Fibroblast of pulmonary artery (primary cell): ENCODE results near the gene KIRREL3.

Source experiments
- DNase-seq: peaks from one replicate; pipeline ENCODE4 v3.0.0-alpha.2; 2010; ENCODE audit warnings: low read depth
- H3K4me3 ChIP-seq: replicated peaks from 2 replicates; pipeline ENCODE4 v1.5.1; 2011; ENCODE audit warnings: low read depth, mild to moderate bottlenecking, control low read depth, low read length, moderate library complexity
- TF ChIP-seq, protein P1 (sequence below): IDR thresholded peaks from 2 replicates; pipeline ENCODE4 v1.5.1; 2011; ENCODE audit warnings: mild to moderate bottlenecking, control low read depth, low read length, inconsistent platforms; ENCODE audit errors: missing control alignments

Gene KIRREL3

DNA sequence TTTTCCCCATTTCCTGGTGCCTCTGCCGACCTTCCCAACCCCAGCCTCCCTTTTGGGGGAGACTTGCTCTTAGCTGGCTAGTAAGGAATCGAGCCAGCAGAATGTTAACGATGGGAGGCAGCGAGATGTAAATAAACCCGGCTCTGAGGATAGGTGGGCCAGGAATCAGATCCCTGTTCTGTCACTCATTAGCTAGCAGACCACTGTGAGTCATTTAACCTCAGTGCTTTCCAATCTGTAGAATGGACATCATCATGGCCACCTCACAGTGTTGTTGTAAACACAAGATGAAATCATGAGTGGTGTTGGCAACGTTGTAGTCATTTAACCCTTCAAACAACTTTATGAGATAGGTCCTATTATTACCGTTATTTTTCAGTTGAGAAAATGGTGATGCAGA is 208.6 kb downstream of the KIRREL3 start:
- TF ChIP-seq, protein P1, sequence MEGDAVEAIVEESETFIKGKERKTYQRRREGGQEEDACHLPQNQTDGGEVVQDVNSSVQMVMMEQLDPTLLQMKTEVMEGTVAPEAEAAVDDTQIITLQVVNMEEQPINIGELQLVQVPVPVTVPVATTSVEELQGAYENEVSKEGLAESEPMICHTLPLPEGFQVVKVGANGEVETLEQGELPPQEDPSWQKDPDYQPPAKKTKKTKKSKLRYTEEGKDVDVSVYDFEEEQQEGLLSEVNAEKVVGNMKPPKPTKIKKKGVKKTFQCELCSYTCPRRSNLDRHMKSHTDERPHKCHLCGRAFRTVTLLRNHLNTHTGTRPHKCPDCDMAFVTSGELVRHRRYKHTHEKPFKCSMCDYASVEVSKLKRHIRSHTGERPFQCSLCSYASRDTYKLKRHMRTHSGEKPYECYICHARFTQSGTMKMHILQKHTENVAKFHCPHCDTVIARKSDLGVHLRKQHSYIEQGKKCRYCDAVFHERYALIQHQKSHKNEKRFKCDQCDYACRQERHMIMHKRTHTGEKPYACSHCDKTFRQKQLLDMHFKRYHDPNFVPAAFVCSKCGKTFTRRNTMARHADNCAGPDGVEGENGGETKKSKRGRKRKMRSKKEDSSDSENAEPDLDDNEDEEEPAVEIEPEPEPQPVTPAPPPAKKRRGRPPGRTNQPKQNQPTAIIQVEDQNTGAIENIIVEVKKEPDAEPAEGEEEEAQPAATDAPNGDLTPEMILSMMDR = no peak
- DNase-seq = no peak
- H3K4me3 ChIP-seq = no peak overlapping the region

DNA sequence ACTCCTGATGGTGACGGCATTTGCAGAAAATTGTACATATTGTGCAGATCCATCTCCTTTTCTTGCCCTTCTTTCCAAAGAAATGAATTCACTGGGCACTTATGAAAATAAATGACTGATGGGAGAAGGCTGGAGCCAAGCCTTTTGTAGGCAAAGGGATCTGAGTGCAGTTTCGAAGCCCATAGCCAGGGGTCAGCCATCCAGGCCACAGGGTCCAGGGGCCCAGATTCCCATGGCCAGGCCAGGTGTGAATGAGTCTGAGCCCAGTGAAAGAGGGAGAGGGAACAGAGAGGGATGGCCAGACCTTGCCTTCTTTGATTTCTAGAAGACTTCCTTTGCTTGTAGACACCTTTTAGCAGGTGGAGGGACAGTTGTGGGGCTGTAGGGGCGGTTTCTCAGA is 209.1 kb downstream of the KIRREL3 start:
- TF ChIP-seq, protein P1 = no peak
- DNase-seq = no peak

DNA sequence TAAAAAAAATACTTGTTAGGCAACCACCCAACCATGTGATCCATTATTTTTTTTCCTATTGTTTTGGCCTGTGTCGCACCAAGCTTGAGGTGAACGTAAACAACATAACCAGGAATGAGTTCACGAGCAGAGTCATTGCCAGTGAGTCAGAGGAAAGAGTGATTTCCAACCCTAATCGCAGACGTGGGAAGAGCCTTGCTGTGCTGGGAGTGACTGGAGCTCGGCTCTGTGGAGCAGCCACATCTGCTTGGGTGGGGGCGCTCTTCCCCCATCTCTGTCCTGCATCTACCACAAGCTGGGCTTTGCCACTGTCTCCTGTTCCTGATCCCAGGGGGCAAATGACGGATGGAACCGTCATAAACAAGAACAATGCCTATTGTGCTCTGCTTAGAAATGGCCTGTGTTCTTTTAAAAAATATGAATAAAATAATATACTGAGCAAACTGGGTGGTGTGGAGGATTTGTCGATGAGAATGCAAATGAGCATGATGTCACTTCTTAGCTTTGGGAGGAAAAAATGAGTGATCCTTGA is 210.0 kb downstream of the KIRREL3 start:
- no peak overlapping the region for H3K4me3 ChIP-seq
- TF ChIP-seq, protein P1 = no peak
- DNase-seq = peak; percentile 87

More for the DNA sequence above, 209.1 kb downstream of the KIRREL3 start:
- H3K4me3 ChIP-seq = no peak overlapping the region

DNA sequence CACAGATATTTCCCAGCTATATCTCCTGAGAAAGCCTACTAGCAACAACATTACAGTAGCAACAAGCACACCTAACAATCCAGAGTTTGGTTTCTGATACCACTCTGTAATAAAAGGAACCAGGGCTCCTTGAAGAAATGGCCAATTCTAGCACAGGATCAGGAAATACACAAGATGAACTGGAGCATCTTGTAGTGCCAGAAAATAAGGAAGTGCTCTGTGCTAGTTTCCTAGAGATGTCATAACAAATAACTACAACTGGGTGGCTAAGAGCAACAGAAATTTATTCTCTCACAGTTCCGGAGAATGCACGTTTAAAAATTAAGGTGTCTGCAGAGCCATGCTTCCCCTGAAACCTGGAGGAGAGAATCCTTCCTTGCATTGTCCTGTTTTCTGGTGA is 217.8 kb downstream of the KIRREL3 start:
- TF ChIP-seq, protein P1 = no peak
- H3K4me3 ChIP-seq = no peak overlapping the region
- DNase-seq = no peak

DNA sequence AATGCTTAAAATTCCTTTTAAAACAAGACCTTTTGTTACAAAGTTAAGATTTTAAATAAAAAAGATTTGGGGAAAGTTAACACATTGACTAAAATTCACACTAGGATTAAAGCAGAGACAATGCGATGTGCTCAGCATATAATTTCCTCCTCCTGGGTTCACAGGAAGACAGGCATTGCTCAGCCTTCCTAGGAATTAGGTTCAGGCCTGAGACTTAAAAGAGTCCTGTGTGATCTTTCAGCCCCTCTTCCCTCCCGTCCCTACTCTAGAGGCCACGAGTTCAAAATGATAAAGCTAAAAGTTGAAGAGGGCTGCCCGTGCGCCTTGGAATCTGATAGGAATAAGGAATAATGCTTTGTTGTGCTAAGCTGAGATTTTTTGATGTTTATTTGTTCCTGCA is 218.6 kb downstream of the KIRREL3 start:
- H3K4me3 ChIP-seq = no peak overlapping the region
- TF ChIP-seq, protein P1 = no peak
- DNase-seq = no peak

DNA sequence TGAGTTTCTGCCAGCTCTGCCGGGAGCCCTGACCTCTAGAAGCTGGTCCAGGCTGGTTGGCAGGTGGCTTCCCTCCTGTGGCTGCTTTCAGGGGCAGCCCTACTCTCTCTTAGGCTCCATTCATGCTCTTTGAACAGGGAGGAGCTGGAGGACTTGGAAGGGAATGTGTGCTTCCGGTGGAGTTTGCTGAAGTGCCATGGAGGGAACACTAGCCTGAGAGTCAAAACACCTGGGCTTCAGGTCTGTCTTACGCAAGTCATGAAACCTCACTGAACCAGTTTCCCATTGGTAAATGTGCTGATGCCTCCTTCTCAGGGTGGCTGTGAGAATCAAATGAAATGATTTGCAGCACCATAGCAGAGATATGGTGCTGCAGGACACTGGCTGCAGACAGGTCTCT is 224.5 kb downstream of the KIRREL3 start:
- no peak for DNase-seq
- TF ChIP-seq, protein P1 = no peak
- H3K4me3 ChIP-seq = no peak overlapping the region

DNA sequence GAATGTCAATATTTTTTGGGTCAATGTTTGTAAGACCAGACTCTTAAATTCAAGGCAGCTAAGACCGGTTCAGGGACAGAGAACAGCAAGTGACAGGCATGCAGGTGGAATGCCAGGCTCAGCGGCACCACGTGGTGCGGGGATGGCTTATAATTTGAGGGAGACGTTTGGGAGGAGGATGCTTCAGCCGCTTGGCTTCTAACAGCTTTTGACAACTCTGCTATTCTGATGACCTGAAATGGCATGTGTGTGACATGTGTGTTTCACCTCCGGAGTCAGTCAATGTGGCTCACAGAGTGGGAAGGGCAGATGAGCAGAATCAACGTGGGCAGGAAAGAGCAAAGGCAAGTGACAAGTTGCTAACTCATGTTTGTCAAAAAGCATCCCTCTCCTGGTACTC is 228.3 kb downstream of the KIRREL3 start:
- TF ChIP-seq, protein P1 = no peak
- no peak for DNase-seq
- no peak overlapping the region for H3K4me3 ChIP-seq
